Activated naive CD4-positive, alpha-beta T cell treated with anti-CD3 and anti-CD28 coated beads for 36 hours (primary cell): ENCODE data around the gene PLOD2. TPM values are rescaled to one million over a fixed set of nuclear protein-coding genes. Genes with fewer than 3 reads are reported as not detected.

Source experiments
- CTCF ChIA-PET: fragments of 350-600 bp; sonication (Branson Sonifier 250); formaldehyde crosslinking; loops from one replicate; lab custom pipeline; 2021; ENCODE audit warnings: antibody characterized with exemption; lab: Charles Lee
- DNase-seq: peaks from one replicate; pipeline ENCODE4 v3.0.0-alpha.2; 2020
- H3K27ac Mint-ChIP-seq: one replicate; pipeline ENCODE4 v1.8.0; 2021; ENCODE audit warnings: mild to moderate bottlenecking, mixed read lengths
- H3K27me3 Mint-ChIP-seq: one replicate; pipeline ENCODE4 v1.8.0; 2021; ENCODE audit warnings: low read depth, mixed read lengths
- H3K36me3 Mint-ChIP-seq: one replicate; pipeline ENCODE4 v1.8.0; 2021; ENCODE audit warnings: low read depth, mixed read lengths
- H3K4me1 Mint-ChIP-seq: one replicate; pipeline ENCODE4 v1.8.0; 2021; ENCODE audit warnings: low read depth, mixed read lengths
- H3K4me3 Mint-ChIP-seq: one replicate; pipeline ENCODE4 v1.8.0; 2021; ENCODE audit warnings: mild to moderate bottlenecking, moderate library complexity, mixed read lengths
- H3K9me3 Mint-ChIP-seq: one replicate; pipeline ENCODE4 v1.8.0; 2021; ENCODE audit warnings: mixed read lengths
- intact Hi-C: fragments of 100-400 bp; cut with micrococcal nuclease; formaldehyde crosslinking; loops from one replicate; pipeline ENCODE4 v1.15.1; 2023
- total RNA-seq, 2 experiments: library from RNA; stranded (reverse); gene quantifications; one replicate each; pipeline ENCODE4 v1.2.3, GENCODE V29; 2021

PLOD2 gene
- total RNA-seq, 2 experiments from 2014 or later: 0.22 to 0.45 TPM

DNA sequence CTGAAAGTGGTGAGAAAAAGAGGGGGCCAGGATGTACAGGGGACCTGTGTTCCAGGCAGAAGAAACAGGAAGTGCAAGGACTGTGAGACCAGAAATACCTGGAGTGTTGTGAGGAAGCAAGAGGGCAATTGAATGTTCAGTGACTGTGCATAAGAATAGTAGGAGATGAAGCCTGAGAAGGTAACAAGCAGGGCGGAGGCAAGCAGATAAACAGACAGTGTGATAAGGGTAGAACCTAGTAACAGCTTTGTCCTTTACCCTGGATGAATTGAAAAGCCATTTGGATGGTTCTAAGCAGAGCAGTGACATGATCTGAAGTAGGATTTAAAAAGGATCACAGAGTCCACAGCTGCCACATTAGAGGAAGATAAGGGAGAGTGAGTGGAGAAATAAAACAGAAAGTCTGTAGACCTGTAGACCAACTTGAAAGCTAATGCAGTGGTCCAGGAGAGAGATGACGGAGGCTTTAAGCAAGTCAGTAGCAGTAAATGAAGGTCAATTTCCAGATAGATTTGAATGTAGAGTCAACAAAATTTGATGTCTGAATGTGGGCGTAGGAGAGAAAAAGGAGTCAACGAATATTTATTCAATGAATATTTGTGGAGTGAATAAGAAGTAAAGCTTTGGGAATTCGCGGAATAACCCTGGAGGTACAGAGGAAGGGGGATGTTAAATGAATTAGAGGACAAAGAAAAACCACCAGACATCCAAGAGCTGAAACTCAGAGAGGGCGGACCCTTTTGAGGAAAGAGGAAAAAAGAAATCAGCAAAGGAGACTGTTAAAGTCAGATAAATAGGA, 4.2 kb upstream of the PLOD2 start:
- intact Hi-C loops: loop anchor here (5.0 kb wide), 1 partner anchor 377 kb away; the partner anchor contains the start of gene PLSCR1

DNA sequence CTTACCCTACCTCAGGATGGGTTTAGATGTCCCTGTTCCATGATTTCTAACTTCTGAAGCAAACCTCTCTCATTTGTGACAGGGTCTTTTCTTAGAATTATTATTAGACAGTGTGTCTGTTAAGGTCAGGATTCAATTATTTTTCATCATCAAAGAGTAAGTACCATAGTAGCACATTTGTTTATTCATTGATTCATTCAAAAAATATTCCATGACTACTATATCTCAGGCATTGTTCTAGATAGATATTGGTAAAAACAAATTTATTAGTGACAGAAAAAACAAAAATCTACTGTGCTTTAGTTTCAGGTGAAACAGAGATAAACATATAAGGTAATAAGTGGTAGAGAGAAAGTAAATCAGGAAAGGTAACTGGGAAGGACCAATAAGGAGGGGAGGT, 3.5 kb upstream of the PLOD2 start:
- H3K36me3 Mint-ChIP-seq: no peaks in the 10 kb centered on the region
- DNase-seq: no peak
- intact Hi-C loops: loop anchor here (5.0 kb wide), 1 partner anchor 378 kb away; the partner anchor contains the start of gene PLSCR1
- no peak overlapping the region for H3K27ac Mint-ChIP-seq
- CTCF ChIA-PET: no interaction called here
- H3K9me3 Mint-ChIP-seq: no peaks in the 10 kb centered on the region
- peaks cover 42% of the 10 kb centered on the region for H3K27me3 Mint-ChIP-seq
- no peak overlapping the region for H3K4me3 Mint-ChIP-seq
- peaks cover 13% of the 10 kb centered on the region for H3K4me1 Mint-ChIP-seq

More for the DNA sequence above, 4.2 kb upstream of the PLOD2 start:
- DNase-seq: no peak
- Mint-ChIP-seq H3K4me3 (no peak overlapping the region), H3K27ac (no peak overlapping the region), H3K27me3 (peaks cover 40% of the 10 kb centered on the region), H3K36me3 (no peaks in the 10 kb centered on the region), H3K4me1 (peaks cover 9% of the 10 kb centered on the region), H3K9me3 (no peaks in the 10 kb centered on the region)
- CTCF ChIA-PET: interaction anchor here (1.2 kb wide), 1 partner anchor 24 kb away, joined by 4 read pairs; no protein-coding TSS in a partner anchor

DNA sequence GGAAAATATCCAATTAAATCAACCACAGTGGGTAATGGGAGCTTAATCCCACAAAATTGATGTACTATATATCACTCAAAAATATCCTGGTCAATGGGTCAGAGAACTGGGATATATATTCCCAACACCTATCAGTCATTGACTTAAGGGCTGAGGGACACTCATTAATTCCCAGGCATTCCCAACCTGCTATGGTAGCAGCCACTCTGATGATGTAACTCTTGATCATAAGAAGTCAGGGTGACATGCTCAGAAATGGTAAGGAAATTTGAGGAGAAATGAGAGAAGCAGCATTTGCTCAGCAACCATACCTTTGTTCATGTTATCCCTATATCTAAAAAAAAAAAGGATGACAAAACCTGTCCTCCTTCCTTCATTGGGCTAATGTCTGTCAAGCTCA, 3.1 kb upstream of the PLOD2 start:
- Mint-ChIP-seq H3K36me3 (no peaks in the 10 kb centered on the region), H3K4me3 (no peak overlapping the region), H3K27ac (no peak overlapping the region), H3K4me1 (peaks cover 13% of the 10 kb centered on the region), H3K9me3 (no peaks in the 10 kb centered on the region), H3K27me3 (peaks cover 43% of the 10 kb centered on the region)
- DNase-seq: no peak
- CTCF ChIA-PET: no interaction called here
- intact Hi-C loops: loop anchor here (5.0 kb wide), 1 partner anchor 378 kb away; the partner anchor contains the start of gene PLSCR1

DNA sequence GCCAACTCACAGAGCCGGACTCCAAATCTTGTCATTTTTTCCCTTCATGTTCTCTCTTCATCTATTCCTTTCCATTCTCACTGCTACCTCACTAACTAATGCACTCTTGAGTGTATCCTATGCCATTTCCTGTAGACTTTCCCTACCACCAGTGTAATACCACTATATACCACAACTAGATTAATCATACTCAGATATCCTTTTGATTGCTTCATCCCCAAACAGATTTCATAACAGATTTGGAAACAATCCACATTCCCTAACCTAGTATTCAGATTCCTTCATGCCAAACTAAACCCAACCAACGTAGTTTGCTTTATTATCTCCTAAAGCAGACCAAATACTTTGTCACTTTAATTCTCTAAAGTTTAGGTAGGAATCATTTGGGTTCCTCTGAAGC, 2.6 kb upstream of the PLOD2 start:
- CTCF ChIA-PET: no interaction called here
- intact Hi-C loops: loop anchor here (5.0 kb wide), 1 partner anchor 379 kb away; the partner anchor contains the start of gene PLSCR1

DNA sequence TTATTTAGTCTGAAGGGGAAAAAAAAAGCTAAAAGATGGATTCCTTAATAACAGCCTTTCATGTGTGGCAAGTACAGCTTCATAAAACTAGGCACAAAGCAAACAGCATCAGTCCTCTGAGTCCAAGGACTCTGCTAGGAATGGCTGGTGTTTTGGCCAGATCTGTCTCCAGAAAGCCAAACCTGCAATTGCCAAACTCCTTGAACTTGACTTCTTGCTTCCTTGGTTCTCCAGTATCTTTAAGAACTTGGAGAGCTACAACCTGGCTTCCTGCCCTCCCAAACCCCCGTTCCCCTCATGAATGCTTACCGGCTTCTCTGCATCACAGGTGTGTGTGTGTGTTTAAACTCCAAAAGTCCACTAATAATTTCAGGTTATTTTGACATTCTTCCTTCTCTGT, 1.6 kb upstream of the PLOD2 start:
- Mint-ChIP-seq H3K9me3 (no peaks in the 10 kb centered on the region), H3K27ac (no peak overlapping the region), H3K4me3 (no peak overlapping the region), H3K4me1 (peaks cover 13% of the 10 kb centered on the region), H3K27me3 (peaks cover 51% of the 10 kb centered on the region), H3K36me3 (no peaks in the 10 kb centered on the region)
- intact Hi-C loops: loop anchor here (5.0 kb wide), 1 partner anchor 380 kb away; the partner anchor contains the start of gene PLSCR1
- no peak for DNase-seq
- CTCF ChIA-PET: no interaction called here

More for the DNA sequence above, 2.6 kb upstream of the PLOD2 start:
- no peak for DNase-seq
- Mint-ChIP-seq H3K9me3 (no peaks in the 10 kb centered on the region), H3K4me3 (no peak overlapping the region), H3K4me1 (peaks cover 13% of the 10 kb centered on the region), H3K27me3 (peaks cover 48% of the 10 kb centered on the region), H3K36me3 (no peaks in the 10 kb centered on the region), H3K27ac (no peak overlapping the region)

DNA sequence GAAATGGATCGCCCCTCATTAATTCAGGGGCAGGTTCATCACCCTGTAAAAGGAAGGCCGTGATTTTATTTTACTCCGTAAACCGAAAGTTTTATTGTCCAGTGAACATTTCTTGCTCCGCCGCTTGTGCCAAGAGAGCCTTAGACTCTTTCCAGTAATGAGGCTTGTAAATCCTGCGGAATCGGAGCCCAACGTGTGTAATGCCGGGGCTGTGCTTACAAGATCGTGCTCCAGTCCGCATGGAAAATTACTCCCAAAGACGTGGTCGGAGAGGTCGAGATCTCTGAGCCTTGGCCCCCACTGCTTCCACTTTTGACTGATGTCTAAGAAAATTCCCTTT, 649 bp upstream of the PLOD2 start:
- no peak overlapping the region for H3K27ac Mint-ChIP-seq
- intact Hi-C loops: loop anchor here (5.0 kb wide), 1 partner anchor 381 kb away; the partner anchor contains the start of gene PLSCR1
- H3K36me3 Mint-ChIP-seq: no peaks in the 10 kb centered on the region
- CTCF ChIA-PET: interaction anchor here (0.7 to 1.4 kb wide), 2 partner anchors 16 to 28 kb away, joined by 3 read pairs; no protein-coding TSS in a partner anchor
- peak overlapping the region; percentile 42 for H3K4me3 Mint-ChIP-seq
- no peaks in the 10 kb centered on the region for H3K9me3 Mint-ChIP-seq
- no peak for DNase-seq
- H3K27me3 Mint-ChIP-seq: peaks cover 55% of the 10 kb centered on the region
- peaks cover 13% of the 10 kb centered on the region for H3K4me1 Mint-ChIP-seq

DNA sequence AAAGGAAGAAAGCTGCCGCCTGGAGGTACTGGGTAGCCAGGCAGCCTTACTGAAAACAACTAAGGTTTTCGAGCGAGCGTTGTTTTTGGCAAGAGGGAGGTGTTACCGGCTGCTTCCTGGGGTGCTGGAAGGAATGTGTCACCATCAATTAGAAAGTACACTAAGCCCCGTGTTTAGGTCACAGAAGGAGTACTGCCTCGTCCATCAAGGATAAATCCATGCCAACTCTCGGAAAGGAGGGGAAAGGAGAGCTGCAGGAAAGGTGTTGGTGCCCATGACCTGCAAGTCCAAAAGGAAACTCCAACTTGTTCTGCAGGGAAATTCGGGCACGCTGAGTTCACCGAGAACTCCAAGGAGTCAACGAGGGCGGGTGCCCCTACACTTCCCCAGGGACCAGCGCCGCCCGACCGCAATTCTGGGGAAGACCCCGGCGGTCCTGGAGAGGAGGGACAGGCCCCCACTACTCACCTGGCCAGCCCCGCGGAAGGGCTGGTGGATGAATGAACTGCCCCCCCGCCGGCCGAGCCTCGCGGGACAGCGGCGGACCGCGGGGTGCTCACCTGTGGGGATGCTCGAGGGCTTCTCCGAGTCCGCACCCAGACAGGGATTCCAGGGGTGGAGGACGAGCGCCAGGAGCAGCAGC, 542 bp downstream of the PLOD2 start:
- Mint-ChIP-seq H3K9me3 (no peaks in the 10 kb centered on the region), H3K27ac (no peak overlapping the region), H3K4me1 (peaks cover 13% of the 10 kb centered on the region), H3K4me3 (peak overlapping the region; percentile 66), H3K27me3 (peaks cover 62% of the 10 kb centered on the region), H3K36me3 (no peaks in the 10 kb centered on the region)
- intact Hi-C loops: loop anchor here (5.0 kb wide), 1 partner anchor 382 kb away; the partner anchor contains the start of gene PLSCR1
- CTCF ChIA-PET: interaction anchor here (1.4 kb wide), 1 partner anchor 29 kb away, joined by 3 read pairs; no protein-coding TSS in a partner anchor
- peak; percentile 47 for DNase-seq

DNA sequence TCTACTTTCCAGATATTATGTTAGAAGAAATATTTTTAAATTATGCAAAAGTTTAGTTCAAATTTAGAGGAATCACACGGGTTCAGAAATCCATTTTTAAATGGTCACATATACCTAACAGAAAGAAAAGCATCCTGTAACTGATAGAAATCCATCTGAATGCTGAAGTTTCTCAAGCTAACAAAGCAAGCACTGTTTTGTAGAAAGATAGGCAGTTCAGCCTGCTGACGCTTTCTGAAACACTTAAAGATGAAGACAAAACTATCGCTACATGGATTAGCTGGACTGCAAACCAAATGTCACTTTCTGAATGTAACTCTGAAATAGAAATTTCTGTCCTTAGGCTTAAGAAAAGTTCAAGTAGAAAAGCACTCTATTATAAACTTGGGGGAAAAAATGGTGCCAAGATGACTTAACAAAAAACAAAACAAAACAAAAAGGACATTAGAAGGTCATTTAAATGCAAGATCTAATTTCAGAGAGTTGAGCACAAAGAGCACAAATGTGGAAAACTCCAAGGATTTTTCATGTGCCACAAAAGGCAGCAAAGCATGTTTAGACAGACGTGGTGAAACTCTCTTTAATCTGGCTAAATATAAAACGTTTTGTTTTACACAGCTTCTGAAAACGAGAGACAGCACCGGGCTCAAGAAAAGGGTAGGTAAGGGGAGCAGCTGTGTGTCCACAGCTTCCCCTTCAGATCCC, 1.2 kb downstream of the PLOD2 start:
- H3K9me3 Mint-ChIP-seq: no peaks in the 10 kb centered on the region
- DNase-seq: no peak
- H3K4me3 Mint-ChIP-seq: peak overlapping the region; percentile 66
- CTCF ChIA-PET: interaction anchor here (0.8 kb wide), 1 partner anchor 30 kb away, joined by 3 read pairs; no protein-coding TSS in a partner anchor
- H3K4me1 Mint-ChIP-seq: peaks cover 13% of the 10 kb centered on the region
- intact Hi-C loops: loop anchor here (5.0 kb wide), 1 partner anchor 383 kb away; the partner anchor contains the start of gene PLSCR1
- H3K27ac Mint-ChIP-seq: no peak overlapping the region
- H3K36me3 Mint-ChIP-seq: no peaks in the 10 kb centered on the region
- H3K27me3 Mint-ChIP-seq: peaks cover 55% of the 10 kb centered on the region

DNA sequence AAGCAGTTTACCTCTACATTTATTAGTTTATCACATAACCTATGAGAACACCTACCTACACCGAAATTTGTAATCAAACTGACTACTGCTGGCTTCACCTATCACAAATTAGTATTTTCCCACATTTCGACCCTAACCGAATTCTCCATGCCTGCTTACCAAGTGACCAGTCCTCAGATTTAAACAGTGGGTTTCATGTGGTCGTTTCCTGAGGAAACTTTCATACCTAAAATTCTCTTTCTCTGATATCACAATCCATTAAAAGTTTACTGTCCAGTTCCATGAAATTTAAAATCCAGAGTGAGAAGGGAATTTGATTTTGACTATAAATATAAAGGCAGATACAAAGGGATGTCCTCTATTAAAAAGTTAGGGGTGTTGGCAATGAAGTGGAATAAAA, 1.9 kb downstream of the PLOD2 start:
- no peak for DNase-seq
- H3K27me3 Mint-ChIP-seq: peaks cover 50% of the 10 kb centered on the region
- intact Hi-C loops: no loop called here
- CTCF ChIA-PET: no interaction called here
- peaks cover 13% of the 10 kb centered on the region for H3K4me1 Mint-ChIP-seq
- no peak overlapping the region for H3K27ac Mint-ChIP-seq
- H3K4me3 Mint-ChIP-seq: no peak overlapping the region
- H3K9me3 Mint-ChIP-seq: no peaks in the 10 kb centered on the region
- no peaks in the 10 kb centered on the region for H3K36me3 Mint-ChIP-seq

DNA sequence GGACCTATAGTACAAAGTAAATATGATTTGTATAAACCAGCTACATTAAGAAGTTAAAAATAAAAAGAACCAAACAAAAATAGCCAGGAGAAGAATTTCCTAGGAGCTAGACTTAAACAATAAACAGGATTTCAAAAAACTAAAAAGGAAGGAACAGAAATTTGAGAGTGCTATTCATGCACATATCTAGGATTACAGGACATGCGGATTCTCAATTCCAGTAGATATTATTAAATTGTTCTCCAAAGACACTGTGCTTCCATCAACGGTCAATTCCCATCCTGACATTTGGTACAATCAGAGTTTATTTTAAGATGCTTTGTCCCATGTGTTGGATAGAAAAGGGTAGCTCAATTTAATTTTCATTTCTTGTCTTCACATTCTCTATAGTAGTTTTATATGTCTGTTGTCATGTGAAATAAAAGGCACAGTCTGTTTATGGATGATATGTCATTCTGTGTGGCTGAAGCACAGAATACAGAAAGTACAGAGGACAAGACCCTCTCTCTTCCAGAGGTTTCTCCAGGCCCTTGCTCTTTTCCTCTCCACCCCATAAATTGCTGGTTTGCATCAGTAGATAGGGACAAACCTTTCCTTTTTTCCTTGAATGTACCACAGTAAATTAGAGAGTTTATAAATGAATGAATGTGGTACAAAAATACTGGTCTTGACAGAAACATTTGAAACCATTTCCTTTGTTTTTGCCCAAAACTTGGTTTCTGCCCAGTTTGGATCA, 3.5 kb downstream of the PLOD2 start:
- no peaks in the 10 kb centered on the region for H3K9me3 Mint-ChIP-seq
- H3K4me3 Mint-ChIP-seq: no peak overlapping the region
- H3K4me1 Mint-ChIP-seq: peaks cover 13% of the 10 kb centered on the region
- H3K27me3 Mint-ChIP-seq: peaks cover 41% of the 10 kb centered on the region
- DNase-seq: no peak
- intact Hi-C loops: no loop called here
- no peak overlapping the region for H3K27ac Mint-ChIP-seq
- no peaks in the 10 kb centered on the region for H3K36me3 Mint-ChIP-seq
- CTCF ChIA-PET: interaction anchor here (1.4 kb wide), 1 partner anchor 32 kb away, joined by 3 read pairs; no protein-coding TSS in a partner anchor

DNA sequence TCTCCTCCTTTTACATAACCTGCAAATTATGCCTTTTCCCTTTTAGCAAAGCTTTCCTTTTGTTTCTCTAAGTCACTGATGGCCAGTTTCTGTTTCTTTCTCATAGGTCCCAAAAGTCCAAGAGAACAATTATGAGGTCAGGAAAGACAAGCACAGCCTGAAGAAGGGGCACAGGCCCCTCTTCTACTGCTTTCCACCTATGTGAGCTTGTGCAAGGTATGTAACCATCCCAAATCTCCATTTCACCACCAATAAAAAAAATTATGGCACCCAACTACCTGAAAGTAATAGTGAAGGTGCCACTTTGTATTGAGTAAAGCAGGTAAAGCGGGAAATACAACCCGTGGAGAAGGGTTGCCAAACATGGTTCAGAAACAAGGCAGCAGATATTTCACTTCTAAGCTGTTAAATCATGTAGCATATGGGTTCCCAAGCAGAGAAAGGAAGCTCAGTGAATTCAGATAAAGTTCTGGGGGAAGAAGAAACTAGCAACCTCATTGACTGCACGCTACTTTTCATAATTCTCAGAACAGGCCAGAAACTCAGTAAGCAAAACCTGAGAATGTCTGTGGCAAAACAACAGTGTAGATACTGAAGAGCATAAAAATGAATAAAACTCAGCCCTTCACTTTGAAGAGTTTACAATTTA, 4.2 kb downstream of the PLOD2 start:
- Mint-ChIP-seq H3K4me3 (no peak overlapping the region), H3K36me3 (no peaks in the 10 kb centered on the region), H3K27ac (no peak overlapping the region), H3K4me1 (peaks cover 13% of the 10 kb centered on the region), H3K9me3 (no peaks in the 10 kb centered on the region), H3K27me3 (peaks cover 34% of the 10 kb centered on the region)
- CTCF ChIA-PET: interaction anchor here (1.4 kb wide), 1 partner anchor 33 kb away, joined by 3 read pairs; no protein-coding TSS in a partner anchor
- intact Hi-C loops: no loop called here
- no peak for DNase-seq
